GM21526 (cell line): ENCODE measurements around the gene TMEM131.
"Not testable (repeated sequence)": the region's sequence is repeated elsewhere in the genome, so short reads cannot be mapped to it uniquely, and the experiment has no call there.

Experiments
- ATAC-seq: cut with Tn5 transposase; IDR thresholded peaks from one replicate; pipeline ENCODE4 v1.9.1; 2021; ENCODE audit warnings: moderate library complexity; ENCODE audit not compliant: unreplicated experiment, low FRiP score

The TMEM131 gene

GRCh38 chr2:97714084-97714949 is 281.4 kb downstream of the TMEM131 start:
- no peak for ATAC-seq

DNA sequence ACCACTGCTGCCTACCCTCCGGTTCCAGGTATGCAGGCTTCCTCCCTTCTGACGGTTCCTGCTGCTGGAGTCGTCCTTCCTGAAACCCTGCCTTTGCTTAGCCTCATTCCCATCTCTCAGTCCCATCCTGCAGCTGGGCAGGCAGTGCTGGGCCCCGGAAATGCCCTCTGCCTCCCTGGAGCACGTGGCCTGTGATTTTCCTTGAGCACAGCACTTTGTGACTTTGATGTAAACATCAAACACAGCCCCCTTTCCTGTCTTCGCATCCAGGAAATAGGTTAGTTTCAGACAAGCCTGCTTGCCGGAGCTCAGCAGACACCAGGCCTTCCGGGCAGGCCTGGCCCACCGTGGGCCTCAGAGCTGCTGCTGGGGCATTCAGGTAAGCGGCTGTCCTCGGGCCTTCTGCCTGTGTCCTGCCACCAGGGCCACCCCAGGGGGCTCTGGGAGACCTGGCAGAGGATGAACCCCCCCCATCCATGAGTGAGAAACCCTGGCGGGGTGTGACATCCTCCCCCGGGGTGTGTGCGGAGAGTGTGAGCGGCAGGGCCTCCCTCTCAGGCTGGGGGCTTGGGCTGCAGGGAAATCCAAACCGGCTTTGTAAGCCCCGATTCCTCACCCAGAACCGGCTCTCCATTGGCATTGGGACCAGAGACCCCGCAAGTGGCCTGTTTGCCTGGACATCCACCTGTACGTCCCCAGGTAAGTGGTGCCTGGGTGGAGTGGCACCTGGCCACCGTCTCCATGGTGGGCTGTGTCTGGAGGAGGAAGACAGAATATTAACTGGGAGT is 282.3 kb downstream of the TMEM131 start, which contains the start of gene ZAP70:
TSS of gene ZAP70 (plus strand) at position 281 of the 788 bp plus-strand sequence. CDS start 10,461 bp downstream, outside the sequence.
- ATAC-seq: no peak

- no peak for ATAC-seq
These were observed 283.0 kb downstream of the TMEM131 start for GRCh38 chr2:97712693-97713295.

GRCh38 chr2:97712175-97712574 is 283.6 kb downstream of the TMEM131 start:
- not testable (repeated sequence) for ATAC-seq

DNA sequence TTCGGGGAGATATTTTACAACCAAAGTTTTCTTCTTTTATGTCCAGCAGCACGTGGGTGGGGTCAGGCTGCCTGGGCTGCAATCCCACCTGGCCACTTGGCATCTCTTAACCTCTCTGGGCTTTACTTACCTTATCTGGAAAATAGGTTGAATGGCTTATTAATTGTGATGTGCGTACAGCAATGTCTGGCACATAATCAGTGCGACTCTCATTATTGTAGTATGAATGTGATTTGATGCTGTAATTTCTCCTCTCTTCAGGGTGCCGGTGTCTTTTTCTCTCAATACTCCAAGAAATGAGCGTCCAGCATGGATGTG is 284.4 kb downstream of the TMEM131 start:
- ATAC-seq: no peak

DNA sequence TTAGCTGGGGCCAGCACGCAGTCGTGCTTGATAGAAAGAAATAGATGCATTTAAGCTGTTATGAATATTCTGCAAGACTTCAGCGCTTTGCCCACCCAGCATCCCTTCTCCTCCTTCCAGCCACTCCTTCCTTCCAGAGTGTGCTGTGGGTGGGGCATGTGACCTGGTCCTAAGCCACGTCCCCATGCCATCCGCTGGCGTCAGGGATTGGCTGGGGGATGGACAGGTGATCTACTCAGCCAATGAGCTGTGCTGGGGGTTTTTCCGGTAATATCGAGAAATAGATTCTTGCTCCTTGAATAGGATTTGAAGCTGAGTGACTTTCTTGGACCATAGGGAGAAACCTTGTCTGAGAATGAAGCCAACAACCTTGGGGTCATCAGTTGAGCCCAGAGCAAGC is 287.1 kb downstream of the TMEM131 start:
- no peak for ATAC-seq

DNA sequence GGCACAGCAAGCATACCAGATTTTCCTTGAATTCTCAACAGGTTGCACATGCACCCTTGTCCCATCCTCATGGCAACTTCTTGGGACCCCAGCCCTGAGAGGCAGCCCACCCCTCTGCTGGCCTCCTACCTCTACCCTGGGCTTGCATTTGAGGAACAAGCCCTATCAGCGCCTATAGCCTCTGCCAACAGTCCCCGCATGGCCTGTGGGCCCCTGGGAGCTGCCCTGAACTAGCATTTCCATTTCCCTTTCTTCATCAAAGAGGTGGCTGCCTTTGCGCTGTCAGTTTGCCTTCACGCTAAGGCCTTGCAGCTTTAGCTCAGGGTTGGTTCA is 287.7 kb downstream of the TMEM131 start:
- no peak for ATAC-seq

- no peak for ATAC-seq
These were observed 288.2 kb downstream of the TMEM131 start for GRCh38 chr2:97707362-97708047.

GRCh38 chr2:97706708-97707345 is 288.9 kb downstream of the TMEM131 start:
- no peak for ATAC-seq
